KMS-11 (cell line): ENCODE results near the gene OR4N2.
"Not testable (repeated sequence)": the region's sequence is repeated elsewhere in the genome, so short reads cannot be mapped to it uniquely, and the experiment has no call there.

Experiments used
- H2AFZ ChIP-seq: fragments of 200-600 bp; sonication (generic); 2 replicates; pipeline ENCODE4 v1.6.1; 2016; ENCODE audit warnings: antibody characterized with exemption, mixed run types, low read depth
- H3K27ac ChIP-seq: fragments of 200-600 bp; sonication (generic); 2 replicates; pipeline ENCODE4 v1.6.1; 2016; ENCODE audit warnings: mild to moderate bottlenecking, mixed run types
- H3K27me3 ChIP-seq: fragments of 200-600 bp; sonication (generic); 2 replicates; pipeline ENCODE4 v1.6.1; 2017; ENCODE audit warnings: mild to moderate bottlenecking, low read depth, mixed run types, moderate library complexity; ENCODE audit not compliant: insufficient read depth
- H3K36me3 ChIP-seq: fragments of 200-600 bp; sonication (generic); 2 replicates; pipeline ENCODE4 v1.6.1; 2017; ENCODE audit warnings: mild to moderate bottlenecking, mixed run types; ENCODE audit not compliant: insufficient read depth
- H3K4me1 ChIP-seq: fragments of 200-600 bp; sonication (generic); 2 replicates; pipeline ENCODE4 v1.6.1; 2016; ENCODE audit warnings: mild to moderate bottlenecking, low read depth, mixed run types; ENCODE audit not compliant: poor library complexity, severe bottlenecking
- H3K4me2 ChIP-seq: fragments of 200-600 bp; sonication (generic); 2 replicates; pipeline ENCODE4 v1.7.0; 2016; ENCODE audit warnings: mild to moderate bottlenecking, mixed run types
- H3K4me3 ChIP-seq: fragments of 200-600 bp; sonication (generic); IDR thresholded peaks from 2 replicates; pipeline ENCODE4 v1.6.1; 2017; ENCODE audit warnings: low read depth, low read length, mixed read lengths; ENCODE audit not compliant: insufficient read depth
- H3K79me2 ChIP-seq: fragments of 200-600 bp; sonication (generic); 2 replicates; pipeline ENCODE4 v1.6.1; 2016; ENCODE audit warnings: low read depth, mixed run types; ENCODE audit not compliant: insufficient read depth
- H3K9ac ChIP-seq: fragments of 200-600 bp; sonication (generic); 2 replicates; pipeline ENCODE4 v1.6.1; 2016; ENCODE audit warnings: mild to moderate bottlenecking, mixed run types
- H4K20me1 ChIP-seq: fragments of 200-600 bp; sonication (generic); 2 replicates; pipeline ENCODE4 v1.6.1; 2016; ENCODE audit warnings: mild to moderate bottlenecking, mixed run types; ENCODE audit not compliant: insufficient read depth
- TF ChIP-seq, protein P1 (sequence below): fragments of 200-600 bp; sonication (generic); conservative IDR thresholded peaks from 2 replicates; pipeline ENCODE4 v1.6.1; 2017; ENCODE audit warnings: low read depth, mild to moderate bottlenecking, antibody characterized with exemption, low read length, moderate library complexity, mixed read lengths

OR4N2 gene

DNA sequence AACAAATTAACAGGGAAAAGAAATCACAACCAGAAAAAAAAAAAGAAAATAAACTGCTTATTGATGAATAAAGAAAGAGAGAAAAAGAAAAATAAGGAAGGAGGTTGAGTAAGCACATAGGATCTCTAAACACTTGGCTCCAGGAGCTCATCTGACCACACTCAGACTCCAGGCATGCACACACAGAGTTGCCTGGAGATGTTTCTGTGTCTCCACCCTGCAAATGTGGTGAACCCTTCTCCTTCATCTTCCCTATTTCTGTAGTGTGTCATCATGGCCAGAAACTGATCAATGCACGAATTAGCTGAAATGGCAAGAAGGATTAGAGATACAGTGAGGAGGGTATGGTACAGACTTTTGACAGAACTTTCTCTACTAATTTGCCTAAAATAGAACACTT, 20.2 kb downstream of the OR4N2 start:
- Histone ChIP-seq H3K9ac (no peak overlapping the region), H3K4me3 (no peak overlapping the region), H3K27me3 (no peaks in the 10 kb centered on the region), H3K36me3 (no peaks in the 10 kb centered on the region), H3K4me1 (no peaks in the 10 kb centered on the region), H3K79me2 (no peaks in the 10 kb centered on the region), H3K27ac (no peak overlapping the region), H3K4me2 (no peak overlapping the region), H2AFZ (no peak overlapping the region), H4K20me1 (no peaks in the 10 kb centered on the region)
- TF ChIP-seq, protein P1, sequence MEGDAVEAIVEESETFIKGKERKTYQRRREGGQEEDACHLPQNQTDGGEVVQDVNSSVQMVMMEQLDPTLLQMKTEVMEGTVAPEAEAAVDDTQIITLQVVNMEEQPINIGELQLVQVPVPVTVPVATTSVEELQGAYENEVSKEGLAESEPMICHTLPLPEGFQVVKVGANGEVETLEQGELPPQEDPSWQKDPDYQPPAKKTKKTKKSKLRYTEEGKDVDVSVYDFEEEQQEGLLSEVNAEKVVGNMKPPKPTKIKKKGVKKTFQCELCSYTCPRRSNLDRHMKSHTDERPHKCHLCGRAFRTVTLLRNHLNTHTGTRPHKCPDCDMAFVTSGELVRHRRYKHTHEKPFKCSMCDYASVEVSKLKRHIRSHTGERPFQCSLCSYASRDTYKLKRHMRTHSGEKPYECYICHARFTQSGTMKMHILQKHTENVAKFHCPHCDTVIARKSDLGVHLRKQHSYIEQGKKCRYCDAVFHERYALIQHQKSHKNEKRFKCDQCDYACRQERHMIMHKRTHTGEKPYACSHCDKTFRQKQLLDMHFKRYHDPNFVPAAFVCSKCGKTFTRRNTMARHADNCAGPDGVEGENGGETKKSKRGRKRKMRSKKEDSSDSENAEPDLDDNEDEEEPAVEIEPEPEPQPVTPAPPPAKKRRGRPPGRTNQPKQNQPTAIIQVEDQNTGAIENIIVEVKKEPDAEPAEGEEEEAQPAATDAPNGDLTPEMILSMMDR, result no peak

DNA sequence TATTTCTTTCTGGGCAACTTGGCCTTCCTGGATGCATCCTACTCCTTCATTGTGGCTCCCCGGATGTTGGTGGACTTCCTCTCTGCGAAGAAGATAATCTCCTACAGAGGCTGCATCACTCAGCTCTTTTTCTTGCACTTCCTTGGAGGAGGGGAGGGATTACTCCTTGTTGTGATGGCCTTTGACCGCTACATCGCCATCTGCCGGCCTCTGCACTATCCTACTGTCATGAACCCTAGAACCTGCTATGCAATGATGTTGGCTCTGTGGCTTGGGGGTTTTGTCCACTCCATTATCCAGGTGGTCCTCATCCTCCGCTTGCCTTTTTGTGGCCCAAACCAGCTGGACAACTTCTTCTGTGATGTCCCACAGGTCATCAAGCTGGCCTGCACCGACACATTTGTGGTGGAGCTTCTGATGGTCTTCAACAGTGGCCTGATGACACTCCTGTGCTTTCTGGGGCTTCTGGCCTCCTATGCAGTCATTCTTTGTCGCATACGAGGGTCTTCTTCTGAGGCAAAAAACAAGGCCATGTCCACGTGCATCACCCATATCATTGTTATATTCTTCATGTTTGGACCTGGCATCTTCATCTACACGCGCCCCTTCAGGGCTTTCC, 24.2 kb downstream of the OR4N2 start:
- not testable (repeated sequence) for H4K20me1 ChIP-seq, H3K27ac ChIP-seq

DNA sequence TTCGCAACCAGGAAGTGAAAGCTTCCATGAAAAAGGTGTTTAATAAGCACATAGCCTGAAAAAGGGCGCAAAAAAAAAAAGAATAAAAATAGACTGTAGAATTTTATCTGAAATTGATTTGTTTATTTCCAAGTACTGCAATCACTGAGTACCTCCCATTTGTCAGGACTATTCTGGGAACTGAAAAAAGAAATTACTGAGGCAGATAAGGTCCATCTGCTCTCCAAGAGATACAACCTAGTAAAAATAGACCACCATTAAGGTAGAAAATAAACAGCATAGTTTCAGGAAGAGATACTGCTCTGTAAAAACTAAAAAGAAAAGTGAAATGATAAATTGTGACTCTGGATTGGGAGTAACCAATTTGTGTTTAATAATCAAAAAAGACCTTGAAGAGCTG, 24.7 kb downstream of the OR4N2 start:
- H3K4me2 ChIP-seq, result no peak overlapping the region
- no peak overlapping the region for H3K9ac ChIP-seq
- no peaks in the 10 kb centered on the region for H3K27me3 ChIP-seq
- no peak overlapping the region for H3K27ac ChIP-seq
- TF ChIP-seq, protein P1, result no peak
- H4K20me1 ChIP-seq, result no peaks in the 10 kb centered on the region
- H2AFZ ChIP-seq, result no peak overlapping the region
- H3K79me2 ChIP-seq, result no peaks in the 10 kb centered on the region
- no peaks in the 10 kb centered on the region for H3K4me1 ChIP-seq
- no peak overlapping the region for H3K4me3 ChIP-seq
- no peaks in the 10 kb centered on the region for H3K36me3 ChIP-seq

More for the DNA sequence above, 24.2 kb downstream of the OR4N2 start:
- H3K36me3 ChIP-seq, H3K4me2 ChIP-seq, H3K79me2 ChIP-seq, H3K4me3 ChIP-seq, H3K9ac ChIP-seq, H3K4me1 ChIP-seq, H3K27me3 ChIP-seq, H2AFZ ChIP-seq: not testable (repeated sequence)

DNA sequence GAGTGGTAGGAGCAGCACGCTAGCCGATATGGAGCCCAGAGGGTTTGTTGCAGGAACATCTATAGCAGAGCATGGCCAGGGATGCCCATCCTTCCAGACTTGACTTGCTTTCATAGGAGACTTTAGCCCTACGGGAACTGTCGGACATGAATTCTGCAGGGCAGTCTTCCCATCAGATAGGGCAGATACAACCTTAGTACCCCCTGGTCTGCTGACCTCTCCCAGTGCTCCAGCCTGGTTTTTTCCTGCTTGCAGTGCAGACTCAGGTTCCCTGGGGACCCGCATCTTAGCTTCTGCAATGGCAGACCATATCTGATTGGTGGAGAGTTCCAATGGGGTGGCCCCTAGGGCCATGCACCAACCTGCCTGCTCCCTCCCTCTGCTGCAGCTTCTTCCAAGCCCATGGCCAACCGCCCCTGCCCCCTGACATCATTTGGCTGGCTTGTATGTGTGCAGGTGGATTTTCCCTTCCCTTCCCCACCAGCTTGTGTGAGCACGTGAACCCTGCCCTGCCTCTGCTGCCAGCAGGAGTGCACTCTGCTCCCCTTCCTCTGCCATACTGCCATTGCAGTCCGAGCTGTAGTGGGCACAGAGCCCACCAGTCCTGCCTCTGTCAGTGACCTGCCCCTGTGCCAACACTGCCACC, 30.8 kb downstream of the OR4N2 start:
- H3K4me3 ChIP-seq, H2AFZ ChIP-seq, H3K9ac ChIP-seq, H3K4me2 ChIP-seq, H3K4me1 ChIP-seq, H3K27me3 ChIP-seq, H4K20me1 ChIP-seq, H3K36me3 ChIP-seq, H3K27ac ChIP-seq, H3K79me2 ChIP-seq: not testable (repeated sequence)

DNA sequence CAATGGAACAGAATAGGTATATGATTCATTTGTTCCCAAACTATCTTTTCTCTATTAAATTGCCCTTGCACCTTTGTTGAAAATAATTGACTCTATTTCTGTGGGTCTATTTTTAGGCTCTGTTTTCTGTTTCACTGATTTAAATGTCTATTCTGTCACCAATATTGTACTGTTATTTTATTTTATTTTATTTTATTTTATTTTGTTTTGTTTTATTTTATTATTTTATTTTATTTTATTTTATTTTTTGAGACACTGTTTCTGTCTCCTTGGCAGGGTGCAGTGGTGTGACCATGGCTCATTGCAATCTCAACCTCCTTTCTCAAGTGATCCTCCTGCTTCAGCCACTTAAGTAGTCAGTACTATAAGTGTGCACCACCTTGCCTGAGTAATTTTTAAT, 34.9 kb downstream of the OR4N2 start:
- no peak overlapping the region for H3K27ac ChIP-seq
- H4K20me1 ChIP-seq, result no peaks in the 10 kb centered on the region
- H3K9ac ChIP-seq, result no peak overlapping the region
- no peaks in the 10 kb centered on the region for H3K4me1 ChIP-seq
- TF ChIP-seq, protein P1, result no peak
- H3K36me3 ChIP-seq, result no peaks in the 10 kb centered on the region
- H3K4me3 ChIP-seq, result no peak overlapping the region
- no peak overlapping the region for H3K4me2 ChIP-seq
- H3K79me2 ChIP-seq, result no peaks in the 10 kb centered on the region
- H3K27me3 ChIP-seq, result no peaks in the 10 kb centered on the region
- no peak overlapping the region for H2AFZ ChIP-seq
